HG03064 (cell line): ENCODE measurements around the gene RNF212B.
A peak's percentile ranks its signal among the peaks of the same experiment; 100 is the strongest.

Source experiments
- ATAC-seq: cut with Tn5 transposase; IDR thresholded peaks from one replicate; pipeline ENCODE4 v1.9.1; 2021; ENCODE audit warnings: low read depth; ENCODE audit not compliant: unreplicated experiment

Gene RNF212B

DNA sequence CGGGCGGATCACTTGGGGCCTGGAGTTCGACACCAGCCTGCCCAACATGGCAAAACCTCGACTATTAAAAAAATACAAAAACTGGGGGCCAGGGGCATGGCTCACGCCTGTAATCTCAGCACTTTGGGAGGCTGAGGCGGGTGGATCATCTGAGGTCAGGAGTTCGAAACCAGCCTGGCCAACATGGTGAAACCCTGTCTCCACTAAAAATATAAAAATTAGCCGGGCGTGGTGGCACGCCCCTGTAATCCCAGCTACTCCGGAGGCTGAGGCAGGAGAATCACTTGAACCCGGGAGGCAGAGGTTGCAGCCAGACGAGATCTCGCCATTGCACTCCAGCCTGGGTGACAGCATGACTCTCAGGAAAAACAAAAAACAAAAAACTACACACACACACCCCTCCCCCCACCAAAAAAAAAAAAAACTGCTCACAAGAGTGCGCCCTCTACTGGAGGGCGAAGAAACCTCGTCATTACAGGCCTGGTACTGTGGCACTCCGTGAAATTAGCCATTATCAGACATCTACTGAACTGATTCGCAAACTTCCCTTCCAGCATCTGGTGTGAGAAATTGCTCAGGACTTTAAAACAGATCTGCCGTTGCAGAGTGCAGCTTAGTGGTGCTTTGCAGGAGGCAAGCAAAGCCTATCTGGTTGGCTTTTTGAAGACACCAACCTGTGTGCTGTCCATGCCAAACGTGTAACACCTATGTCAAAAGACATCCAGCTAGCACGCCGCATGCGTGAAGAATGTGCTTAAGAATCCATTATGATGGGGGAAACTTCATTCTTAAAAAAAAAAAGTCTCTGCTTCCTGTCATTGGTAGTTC, 57.2 kb downstream of the RNF212B start:
- no peak for ATAC-seq

GRCh38 chr14:23296012-23296777, 58.5 kb downstream of the RNF212B start:
- no peak for ATAC-seq

- no peak for ATAC-seq
Observed at GRCh38 chr14:23297096-23297495, 59.4 kb downstream of the RNF212B start.

GRCh38 chr14:23297611-23298277, 60.0 kb downstream of the RNF212B start:
- ATAC-seq: no peak

DNA sequence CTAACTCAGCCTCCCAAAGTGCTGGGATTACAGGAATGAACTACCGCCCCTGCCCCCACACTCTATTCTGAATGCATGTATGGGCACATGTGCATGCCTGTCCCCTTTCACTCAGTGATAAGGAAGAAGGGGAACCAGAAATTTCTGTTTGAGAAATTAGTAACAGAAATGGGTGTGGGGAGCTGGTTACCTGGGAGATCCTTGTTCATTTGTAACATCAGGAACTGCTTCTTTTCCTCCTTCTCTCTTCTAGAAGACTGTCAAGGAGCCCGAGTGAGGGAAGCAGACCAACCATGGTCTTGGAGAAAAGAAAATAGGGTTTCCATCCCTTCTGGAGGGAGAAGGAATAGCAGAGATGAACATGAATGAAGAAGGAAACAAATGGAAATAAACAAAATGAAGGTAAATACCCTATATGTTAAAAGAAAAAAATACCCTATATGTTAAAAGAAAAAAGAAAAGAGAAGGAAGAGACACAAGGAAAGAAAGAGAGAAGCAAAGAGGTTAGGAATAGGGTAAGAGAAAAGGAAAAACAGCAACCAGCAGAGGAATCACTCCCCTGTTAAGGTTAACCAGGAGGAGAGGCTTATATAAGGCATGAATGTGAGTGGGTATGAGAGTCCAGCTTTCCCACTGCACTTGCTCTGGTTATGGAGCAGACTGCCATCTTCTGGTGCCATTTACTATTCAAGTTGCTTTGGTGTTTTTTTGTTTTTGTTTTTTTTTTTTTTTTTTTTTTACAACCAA, 61.6 kb downstream of the RNF212B start:
- no peak for ATAC-seq

GRCh38 chr14:23299986-23300686, 62.4 kb downstream of the RNF212B start:
- no peak for ATAC-seq

DNA sequence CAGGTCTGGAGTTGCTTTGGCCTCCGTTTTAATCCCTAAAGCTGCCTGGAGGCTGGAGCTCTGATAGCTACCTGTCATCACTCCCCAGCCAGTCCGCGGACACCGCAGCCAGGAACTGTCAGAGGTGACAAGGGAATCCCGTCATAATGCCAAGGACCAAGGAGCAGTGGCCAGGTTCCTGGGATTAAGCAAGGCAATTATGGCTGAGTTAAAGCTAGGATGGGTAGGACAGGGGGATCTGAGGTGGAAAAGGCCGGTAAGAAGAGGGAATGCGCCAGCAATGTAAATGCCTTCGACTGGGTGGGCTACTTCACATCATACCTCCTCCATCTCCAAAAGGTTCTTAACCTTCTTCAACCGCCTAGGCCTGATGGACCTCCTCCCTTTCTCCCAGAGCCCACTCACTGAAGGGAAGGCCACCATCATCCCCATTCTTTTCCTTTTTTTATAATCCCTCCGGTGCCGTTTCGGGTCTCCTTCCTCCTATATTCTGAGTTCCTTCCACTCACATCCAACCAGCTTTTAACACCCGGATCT, 63.0 kb downstream of the RNF212B start:
- ATAC-seq: no peak

DNA sequence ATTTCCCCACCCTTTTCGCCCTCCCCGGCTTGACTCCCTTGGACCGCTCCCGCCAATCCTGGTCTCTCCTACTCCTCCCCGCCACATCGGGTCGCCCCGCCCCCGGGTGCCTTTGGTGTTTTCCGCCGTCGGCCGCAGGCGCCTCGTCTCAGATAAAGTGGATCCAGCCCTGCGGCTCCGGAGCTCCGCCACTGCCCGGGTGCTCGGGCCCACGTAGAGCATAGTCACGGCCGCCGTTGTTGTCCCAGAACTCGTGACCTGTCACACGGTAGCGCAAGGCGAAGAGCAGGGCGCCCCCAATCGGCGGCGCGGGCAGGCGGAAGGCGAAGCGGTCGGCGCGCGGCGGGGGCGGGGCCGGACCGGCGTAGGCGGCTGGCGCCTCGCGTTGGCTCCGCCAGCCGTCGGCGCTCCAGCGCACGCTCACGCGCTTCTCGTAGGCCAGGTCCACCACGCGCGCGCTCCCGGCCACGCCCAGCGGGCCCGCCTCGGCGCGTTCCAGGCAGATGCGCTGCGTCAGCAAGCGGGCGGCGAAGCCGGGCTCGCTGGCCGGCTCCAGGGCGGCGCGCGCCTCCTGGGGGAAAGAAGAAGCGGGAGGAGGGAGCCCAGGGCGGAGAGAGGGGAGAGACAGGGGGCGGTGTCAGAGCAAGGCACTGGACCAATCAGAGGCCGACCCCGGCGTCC, 63.7 kb downstream of the RNF212B start:
- peak; percentile 76 for ATAC-seq

DNA sequence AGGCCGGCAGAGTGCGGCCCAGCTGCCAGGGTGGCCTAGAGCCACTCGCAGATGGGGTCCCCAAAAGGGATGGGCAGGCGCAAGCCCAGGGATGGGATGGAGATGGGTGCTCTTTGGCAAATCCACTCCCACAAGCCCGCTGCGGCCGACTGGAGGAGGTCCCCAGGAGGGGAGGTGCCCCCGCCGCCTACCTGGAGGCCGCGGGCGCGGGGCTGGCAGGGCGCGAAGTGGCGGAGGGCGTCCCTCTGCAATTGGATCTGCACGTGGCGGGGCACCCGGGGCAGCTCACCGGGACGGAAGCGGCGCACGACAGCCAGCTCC, 64.2 kb downstream of the RNF212B start:
- ATAC-seq: peak; percentile 16

GRCh38 chr14:23302290-23303225, 64.8 kb downstream of the RNF212B start, which contains the start of gene PPP1R3E:
Gene PPP1R3E, minus strand, starts transcription at chr14:23302859. Its CDS starts 283 bp downstream, at chr14:23302576.
- peak; percentile 33 for ATAC-seq

GRCh38 chr14:23306412-23307145, 68.8 kb downstream of the RNF212B start, which contains the start of gene BCL2L2:
Gene BCL2L2, plus strand, starts transcription at chr14:23306833. Its CDS starts 935 bp downstream, at chr14:23307768.
- no peak for ATAC-seq

- no peak for ATAC-seq
Observed at GRCh38 chr14:23307146-23307530, 69.4 kb downstream of the RNF212B start.

DNA sequence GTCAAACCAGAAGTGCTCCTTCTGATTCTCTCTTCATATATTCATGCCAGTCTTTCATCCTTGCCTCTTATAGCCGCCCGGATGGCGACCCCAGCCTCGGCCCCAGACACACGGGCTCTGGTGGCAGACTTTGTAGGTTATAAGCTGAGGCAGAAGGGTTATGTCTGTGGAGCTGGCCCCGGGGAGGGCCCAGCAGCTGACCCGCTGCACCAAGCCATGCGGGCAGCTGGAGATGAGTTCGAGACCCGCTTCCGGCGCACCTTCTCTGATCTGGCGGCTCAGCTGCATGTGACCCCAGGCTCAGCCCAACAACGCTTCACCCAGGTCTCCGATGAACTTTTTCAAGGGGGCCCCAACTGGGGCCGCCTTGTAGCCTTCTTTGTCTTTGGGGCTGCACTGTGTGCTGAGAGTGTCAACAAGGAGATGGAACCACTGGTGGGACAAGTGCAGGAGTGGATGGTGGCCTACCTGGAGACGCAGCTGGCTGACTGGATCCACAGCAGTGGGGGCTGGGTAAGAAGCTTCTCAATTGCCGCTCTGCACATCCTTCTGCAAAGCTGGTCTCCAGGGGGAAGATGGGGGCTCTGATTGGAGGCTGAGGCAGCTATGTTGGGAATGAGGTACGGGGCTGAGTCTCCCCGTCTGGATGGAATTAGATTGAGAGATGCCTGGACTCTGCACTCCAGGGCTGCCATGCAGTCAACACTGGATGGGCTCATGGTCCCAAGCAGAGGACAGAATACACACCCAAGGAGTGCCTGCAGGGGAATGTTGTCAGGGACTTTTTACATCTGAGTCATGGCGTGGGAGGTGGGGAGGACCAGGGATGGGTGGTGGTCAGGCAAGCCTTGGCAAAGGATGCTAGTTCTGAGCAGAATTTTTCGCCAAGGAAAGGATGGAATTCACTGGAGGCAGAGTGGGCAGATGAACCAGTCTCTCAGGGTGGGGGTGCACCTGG, 70.2 kb downstream of the RNF212B start:
- ATAC-seq: no peak

- ATAC-seq: no peak
Observed at GRCh38 chr14:23308721-23309445, 71.1 kb downstream of the RNF212B start.

DNA sequence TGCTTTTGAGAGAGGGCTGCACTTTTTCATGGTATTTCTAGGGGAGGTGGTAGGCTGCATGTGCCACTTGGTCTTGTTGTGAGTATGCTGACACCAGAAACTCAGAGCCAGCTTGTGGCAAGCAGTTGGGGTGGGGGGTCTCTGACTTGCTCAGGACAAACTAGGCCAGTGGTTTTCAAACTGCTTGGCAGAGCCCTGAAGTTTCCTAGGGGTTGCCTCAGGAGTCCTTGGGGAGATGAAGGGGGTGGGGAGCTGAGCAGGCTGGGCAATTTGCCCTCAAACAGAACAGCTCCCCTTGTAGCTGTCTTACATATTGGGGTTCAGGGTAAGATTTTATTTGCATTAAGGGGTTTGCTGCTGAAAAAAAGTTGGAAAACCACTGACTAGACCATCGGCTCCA, 72.8 kb downstream of the RNF212B start:
- no peak for ATAC-seq

DNA sequence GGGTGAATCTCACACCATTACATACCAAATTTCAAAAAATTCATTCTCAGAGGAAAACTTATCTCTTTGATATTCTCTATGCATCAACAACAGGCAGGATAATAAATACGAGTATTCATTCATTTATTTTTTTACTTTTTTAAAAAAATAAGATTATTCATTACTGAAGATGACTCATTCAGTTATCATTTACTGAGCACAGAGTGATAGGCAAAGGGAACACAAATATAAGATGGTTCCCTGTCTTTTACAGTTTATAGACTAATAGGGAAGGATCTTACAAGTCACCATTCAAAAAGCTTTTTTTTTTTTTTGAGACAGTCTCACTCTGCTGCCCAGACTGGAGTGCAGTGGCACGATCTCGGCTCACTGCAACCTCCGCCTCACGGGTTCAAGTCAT, 78.6 kb downstream of the RNF212B start:
- ATAC-seq: no peak
